Raji (cell line): ENCODE data around the gene NRBF2.

Source experiments
- POLR2A ChIP-seq: IDR thresholded peaks from 2 replicates; pipeline ENCODE4 v1.6.1; 2011; ENCODE audit warnings: low read depth, low read length, control low read depth; ENCODE audit not compliant: insufficient read depth

NRBF2 gene

DNA sequence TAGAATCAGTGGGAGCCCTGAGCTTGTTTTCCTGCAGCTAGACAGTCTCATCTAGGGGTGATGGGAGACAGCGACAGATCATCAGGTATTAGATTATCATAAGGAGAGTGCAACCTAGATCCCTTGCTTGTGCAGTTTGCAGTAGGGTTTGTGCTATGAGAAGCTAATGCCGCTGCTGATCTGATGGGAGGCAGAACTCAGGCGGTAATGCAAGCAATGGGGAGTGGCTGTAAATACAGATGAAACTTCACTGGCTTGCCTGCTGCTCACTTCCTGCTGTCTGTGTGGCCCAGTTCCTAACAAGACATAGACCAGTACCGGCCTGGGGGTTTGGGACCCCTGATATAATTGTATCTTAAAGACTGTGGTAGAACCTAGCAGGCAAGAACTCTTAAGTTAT lies 17.6 kb downstream of the NRBF2 start:
- TF ChIP-seq POLR2A = no peak

DNA sequence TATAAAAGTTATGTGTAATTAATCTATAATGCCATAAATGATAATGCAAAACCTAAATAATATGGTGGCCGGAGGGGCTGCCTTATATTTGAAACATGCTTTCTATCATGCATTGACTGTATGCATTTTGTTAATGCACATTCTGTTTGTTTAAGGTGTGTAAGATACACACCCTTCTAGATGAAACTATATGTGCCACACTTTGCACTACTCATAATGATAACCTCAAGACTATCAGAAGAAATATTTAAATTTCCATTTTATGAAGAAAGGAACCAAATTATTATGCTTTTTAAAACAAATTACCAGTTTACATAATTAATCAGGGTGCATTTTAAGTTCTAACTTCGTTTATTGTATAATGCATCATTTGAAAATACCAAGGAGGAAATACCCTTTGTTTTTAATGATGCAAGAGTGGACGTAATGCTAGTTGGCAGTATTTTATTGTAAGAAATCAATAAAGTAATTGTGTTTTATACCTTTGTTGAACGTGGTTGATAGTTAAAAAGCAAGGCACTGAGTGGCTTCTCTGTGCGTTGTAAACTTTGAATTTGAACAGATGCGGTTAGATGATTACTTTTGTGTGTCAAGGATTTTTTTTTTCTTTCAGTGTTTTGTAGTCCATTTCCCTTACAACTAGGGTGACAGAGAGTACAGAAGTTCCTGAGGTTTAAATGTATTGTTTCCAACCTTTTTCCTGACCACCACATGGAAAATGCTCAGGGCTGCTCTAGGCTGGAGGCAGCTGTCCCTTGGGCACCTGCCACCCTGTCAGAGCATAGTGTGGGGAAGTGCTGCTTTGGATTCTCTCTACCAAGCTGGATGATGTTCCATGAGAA lies 21.6 kb downstream of the NRBF2 start:
- TF ChIP-seq POLR2A = no peak

DNA sequence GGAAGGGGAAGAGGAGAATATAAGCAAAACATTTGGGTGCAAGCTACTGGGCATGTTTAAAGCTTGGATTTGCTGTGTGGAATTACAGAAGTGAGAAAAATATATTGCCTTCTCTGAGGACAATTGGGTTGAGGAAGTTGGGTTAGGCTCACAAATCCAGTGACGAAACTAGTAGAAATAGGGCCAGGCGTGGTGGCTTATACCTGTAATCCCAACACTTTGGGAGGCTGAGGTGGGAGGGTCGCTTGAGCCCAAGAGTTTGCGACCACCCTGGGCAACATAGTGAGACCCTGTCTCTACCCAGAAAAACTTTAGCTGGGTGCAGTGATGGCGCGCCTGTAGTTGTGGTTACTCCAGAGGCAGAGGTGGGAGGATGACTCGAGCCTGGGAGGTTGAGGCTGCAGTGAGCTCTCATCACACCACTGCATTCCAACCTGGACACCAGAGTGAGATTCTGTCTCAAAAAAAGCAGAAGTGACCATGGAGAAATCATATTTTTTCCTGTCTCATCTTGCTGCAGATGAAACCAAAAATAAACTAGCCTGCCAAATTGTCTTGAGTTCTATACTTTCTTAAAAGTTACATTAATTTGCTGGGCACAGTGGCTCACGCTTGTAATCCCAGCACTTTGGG lies 22.4 kb downstream of the NRBF2 start:
- TF ChIP-seq POLR2A = no peak

GRCh38 chr10:63156236-63156635 lies 23.1 kb downstream of the NRBF2 start:
- TF ChIP-seq POLR2A = no peak

DNA sequence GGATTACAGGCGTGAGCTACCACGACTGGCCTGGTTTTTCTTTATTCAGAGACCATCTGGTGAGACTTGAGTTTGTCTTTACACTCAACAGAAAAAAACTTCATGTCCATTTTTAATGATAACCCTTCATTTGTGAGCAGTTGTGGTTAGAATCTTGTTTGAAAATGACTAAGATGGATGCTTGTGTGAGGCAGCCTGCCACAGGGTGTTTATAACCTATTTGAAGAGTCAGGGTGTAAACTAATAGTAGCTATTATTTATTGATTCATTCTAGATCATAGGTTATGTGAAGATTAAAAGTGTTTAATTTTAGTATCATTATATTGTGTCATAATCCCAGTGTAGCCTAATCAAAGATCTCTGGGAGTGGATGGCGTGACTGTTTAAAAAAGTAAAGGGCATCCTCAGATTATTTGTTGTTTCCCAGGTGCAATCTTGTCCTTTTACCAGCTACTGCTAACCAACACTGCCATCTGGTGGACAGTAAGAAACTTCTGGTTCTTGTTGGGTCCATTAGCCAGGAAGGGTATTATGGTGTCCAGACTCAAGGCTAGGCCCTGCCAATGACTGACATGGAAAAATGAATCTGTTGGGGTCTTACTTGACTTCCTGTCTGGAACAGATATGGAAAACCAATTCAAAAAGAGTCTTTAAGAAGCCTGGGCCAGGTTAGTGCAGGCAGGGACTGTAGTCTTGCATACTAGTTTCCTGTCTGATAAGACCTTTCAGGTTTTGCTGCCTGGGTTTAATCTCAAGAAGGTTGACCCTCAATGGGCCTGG lies 24.9 kb downstream of the NRBF2 start:
- no peak for TF ChIP-seq POLR2A

DNA sequence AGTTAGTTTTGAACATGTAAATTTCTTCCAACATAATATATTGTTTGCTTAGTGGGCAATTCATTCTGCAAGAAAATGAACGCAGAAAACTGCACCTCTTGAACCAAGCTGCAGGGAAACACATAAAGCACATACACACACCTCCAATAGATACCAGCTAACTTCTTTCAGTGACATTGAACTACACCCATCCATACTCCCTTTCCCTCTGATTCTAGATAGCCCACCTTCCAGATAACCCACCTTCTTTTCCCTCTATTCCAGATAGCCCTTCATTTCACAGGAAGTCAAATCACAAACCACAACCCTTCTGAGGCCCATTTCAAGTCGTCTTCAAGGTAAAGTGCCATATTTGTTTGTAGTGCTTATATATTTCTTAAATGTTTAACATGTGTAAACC lies 28.5 kb downstream of the NRBF2 start:
- no peak for TF ChIP-seq POLR2A

DNA sequence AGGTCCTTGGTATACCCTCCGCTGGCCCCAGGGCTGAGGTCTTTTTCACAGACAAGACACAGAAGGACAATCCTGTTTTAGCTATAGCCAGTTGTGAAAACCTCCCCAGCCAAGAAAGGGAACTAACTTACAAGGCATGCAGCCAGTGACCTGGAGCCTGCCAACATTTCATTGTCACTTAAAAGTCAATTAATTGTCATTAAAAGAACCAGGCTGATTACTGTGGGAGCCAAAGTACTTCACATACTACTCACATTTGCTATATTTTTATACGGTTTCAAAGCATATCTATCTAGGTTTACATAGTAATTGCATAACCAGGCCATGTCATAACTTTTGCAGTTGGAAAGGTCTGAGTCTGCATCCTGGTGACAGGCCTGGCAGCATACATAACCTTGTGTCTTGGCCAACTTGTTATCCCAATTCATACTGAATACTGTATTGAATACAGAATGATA lies 31.1 kb downstream of the NRBF2 start:
- no peak for TF ChIP-seq POLR2A

- TF ChIP-seq POLR2A = no peak
These were observed 32.1 kb downstream of the NRBF2 start for GRCh38 chr10:63165249-63165648.

DNA sequence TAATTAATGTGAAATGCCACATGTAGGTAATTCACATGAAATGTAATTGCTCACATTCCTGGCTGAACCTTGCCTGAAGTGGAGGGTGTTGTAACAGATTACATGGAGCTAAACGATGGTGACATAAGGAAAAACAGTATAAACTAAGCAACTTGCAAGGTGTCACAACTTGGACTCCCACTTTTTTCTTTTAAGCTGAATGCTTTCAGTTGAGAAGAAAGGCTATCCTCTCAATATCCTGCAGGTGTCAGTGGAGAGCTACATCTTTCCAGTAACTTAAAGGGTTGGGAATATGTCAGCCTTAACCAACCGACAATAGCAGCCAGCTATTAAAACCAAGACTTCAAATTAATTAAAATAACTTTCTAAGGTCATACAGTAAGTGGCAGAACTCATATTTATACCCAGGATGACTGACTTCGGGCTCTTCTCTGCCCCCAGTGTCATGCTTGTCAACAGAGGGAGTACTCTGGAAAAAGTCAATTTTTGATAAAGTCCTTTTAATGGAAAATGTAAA lies 33.7 kb downstream of the NRBF2 start:
- no peak for TF ChIP-seq POLR2A

DNA sequence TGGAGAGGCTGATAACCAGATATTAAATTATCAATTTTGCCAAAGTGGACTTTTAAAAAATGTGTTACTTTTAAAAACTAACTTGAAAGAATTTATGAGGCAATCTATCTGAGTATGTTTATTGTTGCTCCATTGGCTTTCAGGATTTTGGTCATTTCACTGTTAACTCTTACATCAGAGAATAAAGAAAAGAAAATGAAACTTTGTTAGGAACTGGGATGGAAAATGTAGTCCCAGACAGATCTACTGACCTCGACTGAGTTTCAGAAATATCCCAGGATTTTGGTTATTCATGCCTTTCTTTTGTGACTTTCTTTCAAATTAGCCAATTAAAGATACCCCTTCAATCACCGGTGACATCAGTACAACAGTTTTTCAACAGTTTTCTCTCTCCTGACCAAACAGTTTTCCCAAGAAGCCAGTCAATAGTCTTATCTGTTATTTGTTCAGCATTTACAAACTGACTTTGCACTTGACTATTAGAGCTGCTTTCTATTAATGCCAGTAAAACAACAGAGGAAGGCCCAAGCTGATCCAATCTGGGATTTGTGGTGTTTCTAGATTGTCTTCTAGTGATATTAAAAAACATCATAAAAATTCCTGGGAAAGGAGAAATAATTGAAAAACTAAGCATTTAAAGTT lies 35.8 kb downstream of the NRBF2 start:
- no peak for TF ChIP-seq POLR2A

DNA sequence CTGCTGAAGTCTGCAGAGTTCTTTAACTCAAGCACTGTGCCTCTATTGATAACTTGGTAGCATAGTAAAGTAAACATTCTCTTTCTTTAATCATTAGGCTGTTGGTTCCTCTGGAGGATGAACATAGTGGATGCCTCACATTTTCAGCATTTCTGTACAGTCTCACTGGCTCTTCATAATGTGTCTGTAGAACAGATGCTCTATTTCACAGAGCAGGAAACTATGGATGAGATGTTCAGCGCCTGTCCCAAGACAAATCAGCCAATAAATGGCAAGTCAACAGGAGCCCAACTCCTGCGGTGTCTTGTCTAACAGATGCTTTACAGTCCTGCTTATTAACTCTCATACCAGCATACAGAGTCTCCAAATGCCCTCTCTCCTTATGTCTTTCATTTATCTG lies 36.5 kb downstream of the NRBF2 start:
- TF ChIP-seq POLR2A = no peak

DNA sequence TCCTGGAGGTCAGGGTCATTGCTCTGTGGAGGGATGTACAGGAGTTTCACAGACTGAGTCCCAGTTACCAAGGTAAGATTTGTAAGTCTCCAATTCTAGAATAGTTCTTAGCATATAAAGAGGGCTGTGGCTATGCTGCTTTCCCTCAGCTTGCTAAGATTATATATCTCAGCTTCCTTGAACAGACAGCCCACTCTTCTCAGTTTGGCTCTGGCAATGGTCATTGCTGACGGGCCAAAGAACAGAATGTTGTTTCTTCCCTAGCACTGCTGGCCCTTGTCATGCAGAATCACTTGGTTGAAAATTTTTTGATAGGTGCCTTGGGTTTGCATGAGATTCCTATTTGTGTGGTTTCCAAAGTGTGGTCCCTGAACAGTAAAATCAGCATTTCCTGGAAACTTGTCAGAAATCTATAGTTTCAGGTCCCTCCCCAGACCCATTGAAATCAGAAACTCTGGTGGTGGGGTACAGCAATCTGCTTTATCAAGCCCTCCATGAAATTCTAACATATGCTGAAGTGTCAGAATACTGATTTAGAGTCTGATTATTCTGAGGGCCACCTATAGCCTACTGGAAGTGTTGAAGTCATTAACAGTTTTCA lies 38.2 kb downstream of the NRBF2 start:
- TF ChIP-seq POLR2A = no peak

GRCh38 chr10:63171926-63172325 lies 38.8 kb downstream of the NRBF2 start:
- no peak for TF ChIP-seq POLR2A

DNA sequence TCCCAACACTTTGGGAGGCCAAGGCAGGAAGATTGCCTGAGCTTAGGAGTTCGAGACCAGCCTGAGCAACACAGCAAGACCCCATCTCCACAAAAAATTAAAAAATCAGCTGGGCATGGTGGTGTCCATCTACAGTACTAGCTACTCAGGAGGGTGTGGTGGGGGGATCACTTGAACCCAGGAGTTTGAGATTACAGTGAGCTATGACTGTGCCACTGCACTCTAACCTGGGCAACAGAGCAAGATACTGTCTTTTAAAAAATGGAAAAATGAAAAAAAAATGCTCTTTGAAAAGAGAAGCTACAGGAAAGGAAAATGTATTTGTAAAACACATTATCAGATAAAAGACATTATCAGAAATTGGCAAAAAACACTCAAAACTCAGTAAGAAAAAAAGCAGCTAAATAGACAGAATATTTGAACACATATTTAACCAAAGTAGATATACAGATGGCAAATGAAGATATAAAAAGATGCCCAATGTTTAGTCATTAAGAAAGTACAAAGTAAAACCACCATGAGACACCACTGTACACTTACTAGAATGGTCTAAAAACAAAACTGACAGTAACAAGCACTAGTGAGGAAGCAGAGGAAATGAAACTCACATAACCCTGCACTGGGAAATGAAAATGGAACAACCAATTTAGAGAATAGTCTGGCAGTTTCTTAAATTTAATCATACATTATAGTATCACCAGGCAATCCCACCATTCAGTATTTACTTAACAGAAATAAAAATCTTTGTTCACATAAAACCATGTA lies 40.5 kb downstream of the NRBF2 start:
- no peak for TF ChIP-seq POLR2A
